Right atrium auricular region (tissue), 2 donors: Measurements from ENCODE around the gene ATP6V1G2. TPM values are rescaled to one million over a fixed set of nuclear protein-coding genes. Genes with fewer than 3 reads are reported as not detected.
A peak's percentile ranks its signal among the peaks of the same experiment; 100 is the strongest.

Source experiments
- DNase-seq: peaks from one replicate; pipeline ENCODE4 v3.0.0-alpha.2; 2019; ENCODE audit warnings: low spot score
- H3K27ac ChIP-seq, 2 donors: fragments of 200-600 bp; sonication (generic); 1 replicate in 1 of 2; 2 replicates in 1 of 2; pipeline ENCODE4 v1.5.1; 2016 to 2019
- H3K27me3 ChIP-seq, 2 donors: fragments of 200-600 bp; sonication (generic); one replicate each; pipeline versions ENCODE4 v1.5.1 to v1.6.0; 2017 to 2019
- H3K36me3 ChIP-seq: fragments of 200-600 bp; sonication (generic); one replicate; pipeline ENCODE4 v1.5.1; 2016
- H3K4me1 ChIP-seq, 2 donors: fragments of 200-600 bp; sonication (generic); one replicate each; pipeline versions ENCODE4 v1.5.1 to v1.6.0; 2017 to 2019
- H3K4me3 ChIP-seq, 2 donors: fragments of 200-600 bp; sonication (generic); 1 replicate in 1 of 2; 2 replicates in 1 of 2; pipeline ENCODE4 v1.5.1; 2017 to 2019; ENCODE audit warnings: mild to moderate bottlenecking in 1 of 2, moderate library complexity in 1 of 2
- H3K9me3 ChIP-seq, 2 donors: fragments of 200-600 bp; sonication (generic); one replicate each; pipeline ENCODE4 v1.5.1; 2019
- total RNA-seq, 2 donors: library from RNA; depleted of rRNA; stranded (reverse); fragments of >200 nt; gene quantifications; one replicate each; pipeline ENCODE4 v1.1.0, GENCODE V29; 2016
- TF ChIP-seq, protein P1 (sequence below), 2 donors: fragments of 200-600 bp; sonication (generic); IDR thresholded peaks; one replicate each; pipeline ENCODE4 v1.5.1; 2019; ENCODE audit warnings: antibody characterized with exemption in 2 of 2

ATP6V1G2 gene
- total RNA-seq, 2 donors from 2014 or later: 1.2 to 6.0 TPM

GRCh38 chr6:31534011-31534410 lies 12.4 kb downstream of the ATP6V1G2 start:
- Histone ChIP-seq H3K36me3 (peaks cover 95% of the 10 kb centered on the region), H3K27me3 (no peaks in the 10 kb centered on the region), H3K4me3 (no peak overlapping the region), H3K4me1 (peaks cover 0 to 9% of the 10 kb centered on the region in 2 donors), H3K27ac (no peak overlapping the region), H3K9me3 (no peaks in the 10 kb centered on the region)
- no peak for DNase-seq
- TF ChIP-seq, protein P1, sequence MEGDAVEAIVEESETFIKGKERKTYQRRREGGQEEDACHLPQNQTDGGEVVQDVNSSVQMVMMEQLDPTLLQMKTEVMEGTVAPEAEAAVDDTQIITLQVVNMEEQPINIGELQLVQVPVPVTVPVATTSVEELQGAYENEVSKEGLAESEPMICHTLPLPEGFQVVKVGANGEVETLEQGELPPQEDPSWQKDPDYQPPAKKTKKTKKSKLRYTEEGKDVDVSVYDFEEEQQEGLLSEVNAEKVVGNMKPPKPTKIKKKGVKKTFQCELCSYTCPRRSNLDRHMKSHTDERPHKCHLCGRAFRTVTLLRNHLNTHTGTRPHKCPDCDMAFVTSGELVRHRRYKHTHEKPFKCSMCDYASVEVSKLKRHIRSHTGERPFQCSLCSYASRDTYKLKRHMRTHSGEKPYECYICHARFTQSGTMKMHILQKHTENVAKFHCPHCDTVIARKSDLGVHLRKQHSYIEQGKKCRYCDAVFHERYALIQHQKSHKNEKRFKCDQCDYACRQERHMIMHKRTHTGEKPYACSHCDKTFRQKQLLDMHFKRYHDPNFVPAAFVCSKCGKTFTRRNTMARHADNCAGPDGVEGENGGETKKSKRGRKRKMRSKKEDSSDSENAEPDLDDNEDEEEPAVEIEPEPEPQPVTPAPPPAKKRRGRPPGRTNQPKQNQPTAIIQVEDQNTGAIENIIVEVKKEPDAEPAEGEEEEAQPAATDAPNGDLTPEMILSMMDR (IDR thresholded peaks at IDR 0.05): no peak

GRCh38 chr6:31533455-31533841 lies 13.0 kb downstream of the ATP6V1G2 start:
- peaks cover 89% of the 10 kb centered on the region for H3K36me3 ChIP-seq
- H3K9me3 ChIP-seq: no peaks in the 10 kb centered on the region
- DNase-seq: no peak
- peaks cover 0 to 3% of the 10 kb centered on the region in 2 donors for H3K4me1 ChIP-seq
- no peak overlapping the region for H3K4me3 ChIP-seq
- no peak overlapping the region for H3K27ac ChIP-seq
- H3K27me3 ChIP-seq: no peaks in the 10 kb centered on the region
- TF ChIP-seq, protein P1 (IDR thresholded peaks at IDR 0.05): no peak

DNA sequence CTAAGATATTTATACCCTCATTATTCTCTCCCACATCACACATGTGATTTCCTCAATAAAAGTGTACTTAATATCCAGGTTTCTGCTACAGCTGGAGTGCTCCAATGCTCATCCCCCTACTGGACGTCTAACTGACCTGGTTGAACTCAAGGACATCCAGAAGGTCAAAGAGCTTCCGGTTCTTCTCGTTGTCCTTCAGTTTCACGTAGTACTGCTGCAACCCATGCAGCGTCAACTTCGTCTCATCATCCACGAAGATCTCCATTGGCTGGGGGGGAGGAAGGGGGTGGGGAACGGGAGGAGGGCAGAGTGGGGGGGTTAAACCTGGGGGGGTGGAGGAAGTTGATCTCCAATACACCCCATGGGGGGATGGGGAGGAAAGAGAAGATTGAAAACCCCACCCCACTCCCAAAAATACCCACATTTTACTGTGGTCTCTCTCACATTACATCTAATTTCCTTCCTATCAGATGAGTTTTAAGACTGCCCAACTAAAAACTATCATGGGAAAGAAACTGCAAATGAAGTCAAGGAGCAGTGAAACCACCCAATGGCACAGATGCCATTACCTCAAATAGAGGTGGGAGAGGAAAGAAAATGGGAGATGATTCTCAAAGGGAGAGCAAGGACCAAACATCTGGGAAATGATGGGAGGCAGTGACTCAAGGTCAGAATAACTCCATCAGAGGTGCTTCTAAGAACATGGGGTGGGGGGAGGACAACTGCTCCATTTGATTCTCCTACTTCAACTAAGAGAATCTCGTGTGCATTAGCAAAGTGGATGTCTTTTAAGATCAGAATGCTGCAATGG lies 13.6 kb downstream of the ATP6V1G2 start:
- Histone ChIP-seq H3K4me1 (no peaks in the 10 kb centered on the region), H3K27ac (peak overlapping the region in 1 of 2 donors; percentile 21), H3K9me3 (no peaks in the 10 kb centered on the region), H3K27me3 (no peaks in the 10 kb centered on the region), H3K4me3 (no peak overlapping the region), H3K36me3 (peaks cover 85% of the 10 kb centered on the region)
- DNase-seq: no peak
- TF ChIP-seq, protein P1 (IDR thresholded peaks at IDR 0.05): no peak

DNA sequence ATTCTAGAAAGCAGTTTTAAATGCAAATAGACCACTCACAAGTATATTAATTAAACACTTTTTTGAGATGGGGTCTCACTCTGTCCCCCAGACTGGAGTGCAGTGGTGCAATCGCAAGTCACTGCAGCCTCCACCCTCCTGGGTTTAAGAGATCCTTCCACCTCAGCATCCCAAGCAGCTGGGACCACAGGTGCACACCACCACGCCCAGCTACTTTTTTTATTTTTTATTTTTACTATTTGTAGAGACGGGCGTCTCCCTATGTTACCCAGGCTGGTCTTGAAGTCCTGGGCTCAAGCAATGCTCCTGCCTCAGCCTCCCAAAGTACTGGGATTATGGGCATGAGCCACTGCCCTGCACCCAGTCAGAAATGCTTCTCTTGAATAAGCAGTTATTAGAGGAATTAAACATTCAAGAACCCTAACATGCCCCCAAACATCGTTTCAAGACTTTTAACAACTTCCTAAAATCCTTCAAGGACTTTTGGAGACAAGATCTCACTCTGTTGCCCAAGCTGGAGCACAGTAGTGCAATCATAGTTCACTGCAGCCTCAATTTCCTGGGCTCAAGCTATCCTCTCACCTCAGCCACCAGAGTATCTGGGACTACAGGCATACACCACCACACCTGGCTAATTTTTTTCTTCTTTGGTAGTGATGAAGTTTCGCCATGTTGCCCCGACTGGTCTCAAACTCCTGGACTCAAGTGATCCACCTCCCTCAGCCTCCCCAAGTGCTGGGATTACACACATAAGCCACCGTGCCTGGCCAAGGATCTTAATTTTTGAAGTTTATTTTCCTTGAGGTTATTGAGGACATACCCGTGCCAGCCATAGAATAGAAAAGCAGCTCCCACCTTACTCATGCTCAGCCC lies 14.4 kb downstream of the ATP6V1G2 start:
- Histone ChIP-seq H3K27me3 (no peaks in the 10 kb centered on the region), H3K27ac (peak overlapping the region in 1 of 2 donors; percentile 21), H3K4me3 (no peak overlapping the region), H3K36me3 (peaks cover 76% of the 10 kb centered on the region), H3K9me3 (no peaks in the 10 kb centered on the region), H3K4me1 (no peaks in the 10 kb centered on the region)
- TF ChIP-seq, protein P1 (IDR thresholded peaks at IDR 0.05): no peak
- DNase-seq: no peak

DNA sequence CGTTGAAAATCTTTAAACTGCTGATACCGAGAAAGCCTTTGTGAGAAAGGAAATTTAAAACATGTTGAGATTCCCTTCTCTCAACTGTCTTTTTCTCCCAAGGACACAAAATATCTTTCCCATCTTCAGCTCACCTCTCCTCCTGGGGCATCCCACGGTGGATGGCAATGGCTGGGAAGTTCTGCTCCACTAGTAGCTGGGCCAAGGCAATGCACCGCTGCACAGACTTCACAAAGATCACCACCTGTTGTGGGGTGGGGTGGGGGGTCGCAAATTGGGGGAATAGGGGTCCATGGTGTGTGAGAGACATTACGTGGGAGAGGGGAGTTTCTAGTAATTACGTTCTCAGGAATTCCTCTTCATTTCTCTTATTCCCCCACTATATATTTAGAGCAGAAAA lies 15.2 kb downstream of the ATP6V1G2 start:
- no peaks in the 10 kb centered on the region for H3K27me3 ChIP-seq
- no peak for DNase-seq
- TF ChIP-seq, protein P1 (IDR thresholded peaks at IDR 0.05): no peak
- peaks cover 68% of the 10 kb centered on the region for H3K36me3 ChIP-seq
- no peaks in the 10 kb centered on the region for H3K4me1 ChIP-seq
- H3K9me3 ChIP-seq: no peaks in the 10 kb centered on the region
- H3K27ac ChIP-seq: no peak overlapping the region
- no peak overlapping the region for H3K4me3 ChIP-seq
